AG04449 (cell line): ENCODE data around the gene CD81.

ENCODE experiments used
- CTCF ChIA-PET: fragments of 350-600 bp; formaldehyde crosslinking; extraction: SDS; loops from one replicate; lab custom pipeline; 2021; ENCODE audit warnings: antibody characterized with exemption; lab: Yijun Ruan, JAX
- POLR2A ChIA-PET: fragments of 400-600, 350-600 bp; formaldehyde crosslinking; extraction: SDS; loops from one replicate; lab custom pipeline; 2020; ENCODE audit warnings: antibody characterized with exemption, inconsistent platforms; lab: Yijun Ruan, JAX
- DNase-seq: peaks from one replicate; pipeline ENCODE4 v3.0.0-alpha.2; 2010; ENCODE audit warnings: low read depth, low spot score
- H3K4me3 ChIP-seq: 2 replicates; pipeline ENCODE4 v1.5.1; 2011; ENCODE audit warnings: low read depth, mild to moderate bottlenecking, control low read depth, low read length
- TF ChIP-seq, protein P1 (sequence below): IDR thresholded peaks from one replicate; pipeline ENCODE4 v1.5.1; 2011; ENCODE audit warnings: mild to moderate bottlenecking, moderate library complexity, low read length, control low read depth, inconsistent platforms; ENCODE audit not compliant: insufficient read depth; ENCODE audit errors: missing control alignments

Gene CD81

GRCh38 chr11:2444821-2445745 lies 68.0 kb downstream of the CD81 start, which contains the start of gene KCNQ1:
TSS of gene KCNQ1 (plus strand) at chr11:2445008. CDS start at chr11:2445099, 91 bp downstream.
- H3K4me3 ChIP-seq = no peak within 1 kb of the TSS
- ChIA-PET CTCF (no interaction called here), POLR2A (no interaction called here)
- no peak for DNase-seq
- TF ChIP-seq, protein P1, sequence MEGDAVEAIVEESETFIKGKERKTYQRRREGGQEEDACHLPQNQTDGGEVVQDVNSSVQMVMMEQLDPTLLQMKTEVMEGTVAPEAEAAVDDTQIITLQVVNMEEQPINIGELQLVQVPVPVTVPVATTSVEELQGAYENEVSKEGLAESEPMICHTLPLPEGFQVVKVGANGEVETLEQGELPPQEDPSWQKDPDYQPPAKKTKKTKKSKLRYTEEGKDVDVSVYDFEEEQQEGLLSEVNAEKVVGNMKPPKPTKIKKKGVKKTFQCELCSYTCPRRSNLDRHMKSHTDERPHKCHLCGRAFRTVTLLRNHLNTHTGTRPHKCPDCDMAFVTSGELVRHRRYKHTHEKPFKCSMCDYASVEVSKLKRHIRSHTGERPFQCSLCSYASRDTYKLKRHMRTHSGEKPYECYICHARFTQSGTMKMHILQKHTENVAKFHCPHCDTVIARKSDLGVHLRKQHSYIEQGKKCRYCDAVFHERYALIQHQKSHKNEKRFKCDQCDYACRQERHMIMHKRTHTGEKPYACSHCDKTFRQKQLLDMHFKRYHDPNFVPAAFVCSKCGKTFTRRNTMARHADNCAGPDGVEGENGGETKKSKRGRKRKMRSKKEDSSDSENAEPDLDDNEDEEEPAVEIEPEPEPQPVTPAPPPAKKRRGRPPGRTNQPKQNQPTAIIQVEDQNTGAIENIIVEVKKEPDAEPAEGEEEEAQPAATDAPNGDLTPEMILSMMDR = no peak

GRCh38 chr11:2445746-2446551 lies 68.8 kb downstream of the CD81 start:
- CTCF ChIA-PET = no interaction called here
- POLR2A ChIA-PET = no interaction called here
- no peak for DNase-seq
- H3K4me3 ChIP-seq = no peak overlapping the region
- TF ChIP-seq, protein P1 = no peak

- TF ChIP-seq, protein P1 = no peak
- ChIA-PET CTCF (no interaction called here), POLR2A (no interaction called here)
- H3K4me3 ChIP-seq = no peak overlapping the region
- no peak for DNase-seq
Observed at GRCh38 chr11:2446590-2447252, 69.6 kb downstream of the CD81 start.
